ENCODE data around the gene ZBTB3. TPM values are rescaled to one million over a fixed set of nuclear protein-coding genes. Genes with fewer than 3 reads are reported as not detected.
A peak's percentile ranks its signal among the peaks of the same experiment; 100 is the strongest.

ZBTB3 gene
- total and polyA plus RNA-seq, 9 of the 15 experiments (the other 6 are each of a cell fraction or from before 2014, with no cell fraction given), result 1.9 to 10.0 (median 4.9) TPM

DNA sequence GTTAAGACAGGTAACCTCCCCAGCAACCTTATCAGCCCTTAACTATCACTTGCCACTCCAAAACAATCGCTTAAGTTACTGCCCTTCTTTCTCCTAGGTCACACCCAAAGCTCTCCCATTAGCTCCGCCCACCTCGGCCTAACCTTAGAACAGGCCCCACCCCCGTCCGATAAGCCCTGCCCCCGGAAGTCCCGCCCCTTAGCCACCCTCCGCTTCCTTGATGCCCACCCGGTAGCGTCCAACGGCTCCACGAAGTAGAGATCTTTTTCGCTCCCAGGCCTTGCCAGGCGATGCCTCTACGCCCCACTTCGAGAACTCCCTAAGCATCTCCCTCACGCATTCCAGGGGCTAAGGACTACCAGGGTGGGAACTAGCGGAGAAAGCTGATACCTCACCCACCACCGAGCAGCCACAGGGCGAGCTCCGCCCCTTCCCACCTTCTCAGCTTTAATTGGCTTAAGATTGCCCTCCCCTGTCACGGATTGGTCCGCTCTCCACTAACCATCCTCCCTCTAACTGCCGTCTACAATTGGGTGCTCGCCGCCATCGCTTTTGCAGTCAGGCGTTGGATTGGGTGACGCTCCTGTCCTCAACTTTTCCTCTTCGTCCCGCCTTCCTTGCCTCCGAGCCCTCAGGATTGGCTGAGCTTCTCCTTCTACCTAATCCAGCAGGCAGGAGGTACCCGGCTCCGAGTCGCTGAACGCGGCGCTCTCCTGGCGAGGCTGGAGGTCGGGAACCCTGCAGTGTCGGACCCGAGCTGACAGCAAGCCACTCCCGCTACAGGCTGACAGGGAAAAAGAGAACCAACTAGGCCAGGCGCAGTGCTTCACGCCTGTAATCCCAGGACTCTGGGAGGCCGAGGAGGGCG, at the start of gene ZBTB3 (continued):
- TF ChIP-seq, protein P1, sequence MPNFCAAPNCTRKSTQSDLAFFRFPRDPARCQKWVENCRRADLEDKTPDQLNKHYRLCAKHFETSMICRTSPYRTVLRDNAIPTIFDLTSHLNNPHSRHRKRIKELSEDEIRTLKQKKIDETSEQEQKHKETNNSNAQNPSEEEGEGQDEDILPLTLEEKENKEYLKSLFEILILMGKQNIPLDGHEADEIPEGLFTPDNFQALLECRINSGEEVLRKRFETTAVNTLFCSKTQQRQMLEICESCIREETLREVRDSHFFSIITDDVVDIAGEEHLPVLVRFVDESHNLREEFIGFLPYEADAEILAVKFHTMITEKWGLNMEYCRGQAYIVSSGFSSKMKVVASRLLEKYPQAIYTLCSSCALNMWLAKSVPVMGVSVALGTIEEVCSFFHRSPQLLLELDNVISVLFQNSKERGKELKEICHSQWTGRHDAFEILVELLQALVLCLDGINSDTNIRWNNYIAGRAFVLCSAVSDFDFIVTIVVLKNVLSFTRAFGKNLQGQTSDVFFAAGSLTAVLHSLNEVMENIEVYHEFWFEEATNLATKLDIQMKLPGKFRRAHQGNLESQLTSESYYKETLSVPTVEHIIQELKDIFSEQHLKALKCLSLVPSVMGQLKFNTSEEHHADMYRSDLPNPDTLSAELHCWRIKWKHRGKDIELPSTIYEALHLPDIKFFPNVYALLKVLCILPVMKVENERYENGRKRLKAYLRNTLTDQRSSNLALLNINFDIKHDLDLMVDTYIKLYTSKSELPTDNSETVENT (CRISPR knock-in tag; IDR thresholded peaks at IDR 0.05), result 0 out of 2 replicates have a peak, but pooled peaks have one; percentile 7
- TF ChIP-seq, protein P2, sequence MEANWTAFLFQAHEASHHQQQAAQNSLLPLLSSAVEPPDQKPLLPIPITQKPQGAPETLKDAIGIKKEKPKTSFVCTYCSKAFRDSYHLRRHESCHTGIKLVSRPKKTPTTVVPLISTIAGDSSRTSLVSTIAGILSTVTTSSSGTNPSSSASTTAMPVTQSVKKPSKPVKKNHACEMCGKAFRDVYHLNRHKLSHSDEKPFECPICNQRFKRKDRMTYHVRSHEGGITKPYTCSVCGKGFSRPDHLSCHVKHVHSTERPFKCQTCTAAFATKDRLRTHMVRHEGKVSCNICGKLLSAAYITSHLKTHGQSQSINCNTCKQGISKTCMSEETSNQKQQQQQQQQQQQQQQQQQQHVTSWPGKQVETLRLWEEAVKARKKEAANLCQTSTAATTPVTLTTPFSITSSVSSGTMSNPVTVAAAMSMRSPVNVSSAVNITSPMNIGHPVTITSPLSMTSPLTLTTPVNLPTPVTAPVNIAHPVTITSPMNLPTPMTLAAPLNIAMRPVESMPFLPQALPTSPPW (CRISPR knock-in tag; IDR thresholded peaks at IDR 0.05), result peak; percentile 80
- TF ChIP-seq, protein P3, sequence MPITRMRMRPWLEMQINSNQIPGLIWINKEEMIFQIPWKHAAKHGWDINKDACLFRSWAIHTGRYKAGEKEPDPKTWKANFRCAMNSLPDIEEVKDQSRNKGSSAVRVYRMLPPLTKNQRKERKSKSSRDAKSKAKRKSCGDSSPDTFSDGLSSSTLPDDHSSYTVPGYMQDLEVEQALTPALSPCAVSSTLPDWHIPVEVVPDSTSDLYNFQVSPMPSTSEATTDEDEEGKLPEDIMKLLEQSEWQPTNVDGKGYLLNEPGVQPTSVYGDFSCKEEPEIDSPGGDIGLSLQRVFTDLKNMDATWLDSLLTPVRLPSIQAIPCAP (CRISPR knock-in tag; IDR thresholded peaks at IDR 0.05; ENCODE audit: borderline replicate concordance), result no peak
- peak; percentile 89 for TF ChIP-seq L3MBTL2 (IDR thresholded peaks at IDR 0.05)
- no peak for TF ChIP-seq CREBBP (IDR thresholded peaks at IDR 0.05; ENCODE audit: low read depth, low read length)
- peak; percentile 15 for TF ChIP-seq ZFP36 (IDR thresholded peaks at IDR 0.05; ENCODE audit: low read depth, low read length, partially characterized antibody)
- TF ChIP-seq TOE1 (IDR thresholded peaks at IDR 0.05; ENCODE audit: borderline replicate concordance), result no peak; the same call in 1 of the 2 replicates
- no peak for TF ChIP-seq TOE1 (CRISPR knock-in tag; IDR thresholded peaks at IDR 0.05; ENCODE audit: borderline replicate concordance, low read depth)
- peak; percentile 99 for TF ChIP-seq SP1 (CRISPR knock-in tag; IDR thresholded peaks at IDR 0.05)
- TF ChIP-seq GTF2F1 (IDR thresholded peaks at IDR 0.05; ENCODE audit: low read depth, low read length), result 0 out of 2 replicates have a peak, but pooled peaks have one; percentile 41
- TF ChIP-seq YY1 (IDR thresholded peaks at IDR 0.05; ENCODE audit: borderline replicate concordance in 1 of 3, control insufficient read depth in 1 of 3, extremely low read depth in 1 of 3, insufficient read depth in 3 of 3, insufficient read length in 1 of 3, insufficient replicate concordance in 2 of 3, low read depth in 1 of 3, low read length in 2 of 3), result peak in 2 of 3 experiments; percentile 76 to 80
- TF ChIP-seq POLR2G (IDR thresholded peaks at IDR 0.05; ENCODE audit: low read depth, low read length), result peak; percentile 96
- no peak for TF ChIP-seq ZNF324 (CRISPR knock-in tag; IDR thresholded peaks at IDR 0.05)
- 0 out of 2 replicates have a peak, but pooled peaks have one; percentile 14 for TF ChIP-seq ZNF134 (CRISPR knock-in tag; conservative IDR thresholded peaks at IDR 0.05)
- TF ChIP-seq ELF2 (CRISPR knock-in tag; IDR thresholded peaks at IDR 0.05), result peak; percentile 38; the same call in 1 of the 2 replicates
- no peak for TF ChIP-seq ZFP1 (CRISPR knock-in tag; IDR thresholded peaks at IDR 0.05)
- TF ChIP-seq SIN3B (IDR thresholded peaks at IDR 0.05; ENCODE audit: low read depth), result peak; percentile 77; the same call in 1 of the 2 replicates
- TF ChIP-seq, protein P4, sequence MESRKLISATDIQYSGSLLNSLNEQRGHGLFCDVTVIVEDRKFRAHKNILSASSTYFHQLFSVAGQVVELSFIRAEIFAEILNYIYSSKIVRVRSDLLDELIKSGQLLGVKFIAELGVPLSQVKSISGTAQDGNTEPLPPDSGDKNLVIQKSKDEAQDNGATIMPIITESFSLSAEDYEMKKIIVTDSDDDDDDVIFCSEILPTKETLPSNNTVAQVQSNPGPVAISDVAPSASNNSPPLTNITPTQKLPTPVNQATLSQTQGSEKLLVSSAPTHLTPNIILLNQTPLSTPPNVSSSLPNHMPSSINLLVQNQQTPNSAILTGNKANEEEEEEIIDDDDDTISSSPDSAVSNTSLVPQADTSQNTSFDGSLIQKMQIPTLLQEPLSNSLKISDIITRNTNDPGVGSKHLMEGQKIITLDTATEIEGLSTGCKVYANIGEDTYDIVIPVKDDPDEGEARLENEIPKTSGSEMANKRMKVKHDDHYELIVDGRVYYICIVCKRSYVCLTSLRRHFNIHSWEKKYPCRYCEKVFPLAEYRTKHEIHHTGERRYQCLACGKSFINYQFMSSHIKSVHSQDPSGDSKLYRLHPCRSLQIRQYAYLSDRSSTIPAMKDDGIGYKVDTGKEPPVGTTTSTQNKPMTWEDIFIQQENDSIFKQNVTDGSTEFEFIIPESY (CRISPR knock-in tag; IDR thresholded peaks at IDR 0.05), result peak; percentile 57; the same call in 1 of the 2 replicates
- peak; percentile 62; the same call in 1 of the 2 replicates for TF ChIP-seq ELF1 (tag; IDR thresholded peaks at IDR 0.05)

Measured in K562 (cell line).